GM18498 (cell line): ENCODE results near the gene PDGFC.
"Not testable (repeated sequence)": the region's sequence is repeated elsewhere in the genome, so short reads cannot be mapped to it uniquely, and the experiment has no call there.

Experiments
- ATAC-seq: cut with Tn5 transposase; IDR thresholded peaks from one replicate; pipeline ENCODE4 v1.9.1; 2021; ENCODE audit warnings: mild to moderate bottlenecking, moderate library complexity; ENCODE audit not compliant: unreplicated experiment

Gene PDGFC

GRCh38 chr4:156952078-156952759 lies 19.4 kb downstream of the PDGFC start:
- ATAC-seq, result no peak

- ATAC-seq, result no peak
Measured at GRCh38 chr4:156950948-156951347, 20.7 kb downstream of the PDGFC start.

- ATAC-seq, result no peak
Measured at GRCh38 chr4:156950090-156950489, 21.5 kb downstream of the PDGFC start.

- no peak for ATAC-seq
Measured at GRCh38 chr4:156949373-156949814, 22.2 kb downstream of the PDGFC start.

GRCh38 chr4:156948738-156949137 lies 22.9 kb downstream of the PDGFC start:
- no peak for ATAC-seq

- ATAC-seq, result no peak
Measured at GRCh38 chr4:156948133-156948532, 23.5 kb downstream of the PDGFC start.

- ATAC-seq, result no peak
Measured at GRCh38 chr4:156946516-156947424, 24.8 kb downstream of the PDGFC start.

- no peak for ATAC-seq
Measured at GRCh38 chr4:156945532-156945931, 26.1 kb downstream of the PDGFC start.

GRCh38 chr4:156942991-156943390 lies 28.6 kb downstream of the PDGFC start:
- no peak for ATAC-seq

GRCh38 chr4:156941940-156942548 lies 29.6 kb downstream of the PDGFC start:
- ATAC-seq, result no peak

- no peak for ATAC-seq
Measured at GRCh38 chr4:156939801-156940200, 31.8 kb downstream of the PDGFC start.

- no peak for ATAC-seq
Measured at GRCh38 chr4:156939139-156939538, 32.5 kb downstream of the PDGFC start.

- ATAC-seq, result no peak
Measured at GRCh38 chr4:156934259-156934635, 37.4 kb downstream of the PDGFC start.

- no peak for ATAC-seq
Measured at GRCh38 chr4:156933633-156934258, 37.9 kb downstream of the PDGFC start.

- not testable (repeated sequence) for ATAC-seq
Measured at GRCh38 chr4:156932360-156932759, 39.2 kb downstream of the PDGFC start.

- ATAC-seq, result no peak
Measured at GRCh38 chr4:156931267-156931666, 40.3 kb downstream of the PDGFC start.

- no peak for ATAC-seq
Measured at GRCh38 chr4:156929386-156930105, 42.1 kb downstream of the PDGFC start.

GRCh38 chr4:156924774-156925315 lies 46.8 kb downstream of the PDGFC start:
- ATAC-seq, result no peak

GRCh38 chr4:156923525-156923924 lies 48.1 kb downstream of the PDGFC start:
- ATAC-seq, result no peak

- ATAC-seq, result no peak
Measured at GRCh38 chr4:156915221-156915620, 56.4 kb downstream of the PDGFC start.
